ENCODE data around the gene ITGB8.
A peak's percentile ranks its signal among the peaks of the same experiment; 100 is the strongest.

Gene ITGB8

GRCh38 chr7:20307901-20308300 lies 22.8 kb upstream of the ITGB8 start:
- no peak for DNase-seq (ENCODE audit: low read depth)

GRCh38 chr7:20310301-20310700 lies 20.4 kb upstream of the ITGB8 start:
- DNase-seq (ENCODE audit: low read depth) = no peak

GRCh38 chr7:20310963-20311742 lies 19.5 kb upstream of the ITGB8 start:
- peak; percentile 56 for DNase-seq (ENCODE audit: low read depth)

- DNase-seq (ENCODE audit: low read depth) = no peak
Observed at GRCh38 chr7:20311743-20312042, 19.0 kb upstream of the ITGB8 start.

- DNase-seq (ENCODE audit: low read depth) = no peak
Observed at GRCh38 chr7:20312562-20312961, 18.1 kb upstream of the ITGB8 start.

- DNase-seq (ENCODE audit: low read depth) = no peak
Observed at GRCh38 chr7:20313626-20314025, 17.1 kb upstream of the ITGB8 start.

GRCh38 chr7:20314198-20314597 lies 16.5 kb upstream of the ITGB8 start:
- no peak for DNase-seq (ENCODE audit: low read depth)

- no peak for DNase-seq (ENCODE audit: low read depth)
Observed at GRCh38 chr7:20316706-20317105, 14.0 kb upstream of the ITGB8 start.

- DNase-seq (ENCODE audit: low read depth) = no peak
Observed at GRCh38 chr7:20317413-20317812, 13.3 kb upstream of the ITGB8 start.

GRCh38 chr7:20318933-20319332 lies 11.8 kb upstream of the ITGB8 start:
- DNase-seq (ENCODE audit: low read depth) = no peak

GRCh38 chr7:20320322-20320721 lies 10.4 kb upstream of the ITGB8 start:
- DNase-seq (ENCODE audit: low read depth) = no peak

- DNase-seq (ENCODE audit: low read depth) = no peak
Observed at GRCh38 chr7:20320786-20321185, 9.9 kb upstream of the ITGB8 start.

- DNase-seq (ENCODE audit: low read depth) = peak; percentile 38
Observed at GRCh38 chr7:20323595-20323994, 7.1 kb upstream of the ITGB8 start.

GRCh38 chr7:20326342-20326741 lies 4.4 kb upstream of the ITGB8 start:
- DNase-seq (ENCODE audit: low read depth) = no peak

- peak; percentile 67 for DNase-seq (ENCODE audit: low read depth)
Observed at GRCh38 chr7:20327055-20327454, 3.6 kb upstream of the ITGB8 start.

GRCh38 chr7:20328027-20328426 lies 2.7 kb upstream of the ITGB8 start:
- no peak for DNase-seq (ENCODE audit: low read depth)

GRCh38 chr7:20328692-20329091 lies 2.0 kb upstream of the ITGB8 start:
- DNase-seq (ENCODE audit: low read depth) = no peak

GRCh38 chr7:20329389-20330238 lies 1.1 kb upstream of the ITGB8 start:
- DNase-seq (ENCODE audit: low read depth) = peak; percentile 65

GRCh38 chr7:20330928-20331909 lies 519 bp downstream of the ITGB8 start:
- DNase-seq (ENCODE audit: low read depth) = peak; percentile 37

- DNase-seq (ENCODE audit: low read depth) = no peak
Observed at GRCh38 chr7:20331910-20332813, 1.5 kb downstream of the ITGB8 start.

- DNase-seq (ENCODE audit: low read depth) = no peak
Observed at GRCh38 chr7:20338285-20338684, 7.6 kb downstream of the ITGB8 start.
